WTC11 (cell line): ENCODE data around the gene SLC48A1. TPM values are rescaled to one million over a fixed set of nuclear protein-coding genes. Genes with fewer than 3 reads are reported as not detected.

ENCODE experiments used
- ATAC-seq: fragments of 200-7000 bp; cut with Tn5 transposase; 2 replicates; pipeline ENCODE4 v1.10.0; 2021; ENCODE audit warnings: mild to moderate bottlenecking, moderate library complexity
- CTCF ChIA-PET: fragments of 300-600 bp; sonication (Branson Sonifier 250); formaldehyde crosslinking; loops from one replicate; lab custom pipeline; 2021; ENCODE audit warnings: antibody characterized with exemption; lab: Charles Lee
- POLR2A ChIA-PET: fragments of 350-600 bp; sonication (Branson Sonifier 250); formaldehyde crosslinking; loops from one replicate; lab custom pipeline; 2021; ENCODE audit warnings: antibody characterized with exemption; lab: Charles Lee
- DNase-seq: peaks from one replicate; pipeline ENCODE4 v3.0.0; 2021; ENCODE audit warnings: low spot score
- H3K27ac Mint-ChIP-seq: 2 replicates; pipeline ENCODE4 v1.8.0; 2021; ENCODE audit warnings: mixed read lengths
- H3K27me3 Mint-ChIP-seq: 2 replicates; pipeline ENCODE4 v1.8.0; 2021; ENCODE audit warnings: low read depth, mild to moderate bottlenecking, moderate library complexity, mixed read lengths
- H3K36me3 Mint-ChIP-seq: 2 replicates; pipeline ENCODE4 v1.8.0; 2021; ENCODE audit warnings: mixed read lengths
- H3K4me1 Mint-ChIP-seq: 2 replicates; pipeline ENCODE4 v1.8.0; 2022; ENCODE audit warnings: mixed read lengths
- H3K4me3 Mint-ChIP-seq: 2 replicates; pipeline ENCODE4 v1.8.0; 2021; ENCODE audit warnings: mild to moderate bottlenecking, moderate library complexity, mixed read lengths
- H3K9me3 Mint-ChIP-seq: 2 replicates; pipeline ENCODE4 v1.8.0; 2021; ENCODE audit warnings: mixed read lengths
- E2F5 ChIP-seq: sonication (generic); formaldehyde crosslinking; IDR thresholded peaks from 2 replicates; pipeline ENCODE4 v1.8.1; 2022; ENCODE audit warnings: mild to moderate bottlenecking, moderate library complexity, missing genetic modification reagents
- IRF1 ChIP-seq: sonication (generic); formaldehyde crosslinking; IDR thresholded peaks from 2 replicates; pipeline ENCODE4 v1.8.0; 2023; ENCODE audit warnings: missing genetic modification reagents
- MAX ChIP-seq: sonication (generic); formaldehyde crosslinking; IDR thresholded peaks from 2 replicates; pipeline ENCODE4 v1.8.0; 2022; ENCODE audit warnings: mild to moderate bottlenecking, missing genetic modification reagents
- NR1H2 ChIP-seq: sonication (generic); formaldehyde crosslinking; IDR thresholded peaks from 2 replicates; pipeline ENCODE4 v1.9.0; 2021; ENCODE audit warnings: mild to moderate bottlenecking, moderate library complexity, missing genetic modification reagents
- PRDM15 ChIP-seq: sonication (generic); formaldehyde crosslinking; IDR thresholded peaks from 2 replicates; pipeline ENCODE4 v1.8.0; 2022; ENCODE audit warnings: missing genetic modification reagents
- SP1 ChIP-seq: sonication (generic); formaldehyde crosslinking; conservative IDR thresholded peaks from 2 replicates; pipeline ENCODE4 v1.8.1; 2022; ENCODE audit warnings: missing genetic modification reagents
- USF1 ChIP-seq: sonication (generic); formaldehyde crosslinking; IDR thresholded peaks from 2 replicates; pipeline ENCODE4 v1.8.0; 2022; ENCODE audit warnings: mild to moderate bottlenecking, missing genetic modification reagents
- USF2 ChIP-seq: sonication (generic); formaldehyde crosslinking; IDR thresholded peaks from 2 replicates; pipeline ENCODE4 v1.8.1; 2023; ENCODE audit warnings: mild to moderate bottlenecking, missing genetic modification reagents, moderate library complexity
- ZBTB43 ChIP-seq: sonication (generic); formaldehyde crosslinking; IDR thresholded peaks from 2 replicates; pipeline ENCODE4 v1.8.1; 2023; ENCODE audit warnings: mild to moderate bottlenecking, missing genetic modification reagents
- ZNF219 ChIP-seq: sonication (generic); formaldehyde crosslinking; IDR thresholded peaks from 2 replicates; pipeline ENCODE4 v1.8.0; 2023; ENCODE audit warnings: missing genetic modification reagents, mild to moderate bottlenecking, borderline replicate concordance
- ZNF423 ChIP-seq: fragments of 250-450 bp; sonication (Bioruptor Pico); IDR thresholded peaks from 2 replicates; pipeline ENCODE4 v2.1.2; 2022; ENCODE audit warnings: mild to moderate bottlenecking, moderate library complexity
- ZNF425 ChIP-seq: fragments of 250-450 bp; sonication (Bioruptor Pico); conservative IDR thresholded peaks from 2 replicates; pipeline ENCODE4 v1.9.0; 2021; ENCODE audit warnings: mild to moderate bottlenecking
- ZNF671 ChIP-seq: fragments of 250-450 bp; sonication (Bioruptor Pico); IDR thresholded peaks from 2 replicates; pipeline ENCODE4 v1.8.0; 2021; ENCODE audit warnings: mild to moderate bottlenecking
- total RNA-seq: library from RNA; stranded (reverse); gene quantifications from 3 replicates; pipeline ENCODE4 v1.2.3, GENCODE V29; 2021

The SLC48A1 gene
- total RNA-seq, 1 experiment from 2014 or later, result 13.8 TPM

- TF ChIP-seq IRF1 (CRISPR knock-in tag) (no peak), ZNF671 (CRISPR knock-in tag) (no peak)
- TF ChIP-seq, all 79 proteins: peak for 0
Observed at GRCh38 chr12:47828008-47828975, 55.3 kb downstream of the SLC48A1 start (continued).

- H3K27me3 Mint-ChIP-seq, result peaks cover 4% of the 10 kb centered on the region; the same call in 1 of the 2 replicates
- CTCF ChIA-PET, result interaction anchor here (0.8 to 7.2 kb wide), 14 partner anchors 9 to 120 kb away, joined by 3 to 111 read pairs (median 9); partner anchors contain the start of gene HDAC7
- no peak overlapping the region for H3K27ac Mint-ChIP-seq
- no peak for TF ChIP-seq ZNF425 (CRISPR knock-in tag)
- no peak for TF ChIP-seq E2F5 (CRISPR knock-in tag)
- TF ChIP-seq SP1 (CRISPR knock-in tag), result no peak; the same call in 1 of the 2 replicates
- TF ChIP-seq MAX, result peak; percentile 26; the same call in 1 of the 2 replicates
- TF ChIP-seq ZBTB43 (CRISPR knock-in tag), result no peak
- TF ChIP-seq PRDM15 (CRISPR knock-in tag), result 0 out of 2 replicates have a peak, but pooled peaks have one; percentile 38
- TF ChIP-seq NR1H2 (CRISPR knock-in tag), result no peak
- TF ChIP-seq, all 79 proteins: peak for 2
- 0 out of 2 replicates have a peak overlapping the region, but pooled peaks have one; percentile 14 for H3K4me3 Mint-ChIP-seq
- DNase-seq (peak; percentile 58), ATAC-seq (peak; percentile 84)
- peaks cover 37% of the 10 kb centered on the region for H3K4me1 Mint-ChIP-seq
- POLR2A ChIA-PET, result interaction anchor here (1.1 to 2.3 kb wide), 5 partner anchors 8 to 21 kb away, joined by 4 to 14 read pairs (median 4); partner anchors contain the start of gene HDAC7
- no peaks in the 10 kb centered on the region for H3K36me3 Mint-ChIP-seq
- no peaks in the 10 kb centered on the region for H3K9me3 Mint-ChIP-seq
Observed at GRCh38 chr12:47828976-47829482, 56.0 kb downstream of the SLC48A1 start.

GRCh38 chr12:47829584-47829983 lies 56.5 kb downstream of the SLC48A1 start:
- H3K27me3 Mint-ChIP-seq, result peaks cover 4% of the 10 kb centered on the region; the same call in 1 of the 2 replicates
- DNase-seq (no peak), ATAC-seq (no peak)
- no peaks in the 10 kb centered on the region for H3K36me3 Mint-ChIP-seq
- H3K4me1 Mint-ChIP-seq, result peaks cover 32% of the 10 kb centered on the region
- POLR2A ChIA-PET, result interaction anchor here (1.1 to 2.3 kb wide), 4 partner anchors 9 to 16 kb away, joined by 4 to 14 read pairs (median 4); partner anchors contain the start of gene HDAC7
- H3K4me3 Mint-ChIP-seq, result no peak overlapping the region
- CTCF ChIA-PET, result interaction anchor here (0.8 to 7.2 kb wide), 10 partner anchors 8 to 120 kb away, joined by 3 to 111 read pairs (median 13); no protein-coding TSS in a partner anchor
- no peak overlapping the region for H3K27ac Mint-ChIP-seq
- H3K9me3 Mint-ChIP-seq, result no peaks in the 10 kb centered on the region
- TF ChIP-seq ZNF423 (CRISPR knock-in tag) (no peak), USF1 (no peak), USF2 (CRISPR knock-in tag) (no peak), ZNF219 (no peak), PRDM15 (CRISPR knock-in tag) (no peak)
